RWPE1 (cell line): Measurements from ENCODE around the gene HIVEP3.
A peak's percentile ranks its signal among the peaks of the same experiment; 100 is the strongest.

Source experiments
- CTCF ChIA-PET: fragments of 350-600 bp; sonication (Branson Sonifier 250); formaldehyde crosslinking; extraction: SDS; loops from one replicate; lab custom pipeline; 2021; lab: Yijun Ruan, JAX
- POLR2A ChIA-PET: fragments of 400-600 bp; formaldehyde crosslinking; extraction: SDS; loops from one replicate; lab custom pipeline; 2020; ENCODE audit warnings: antibody characterized with exemption; ENCODE audit not compliant: low non-redundant PET; lab: Yijun Ruan, JAX
- DNase-seq: peaks from one replicate; pipeline ENCODE4 v3.0.0; 2012; ENCODE audit warnings: low spot score
- H3K27ac ChIP-seq: fragments of 450-650 bp; 2 replicates; pipeline ENCODE4 v1.5.1; 2017
- TF ChIP-seq, protein P1 (sequence below): fragments of 450-650 bp; conservative IDR thresholded peaks from 2 replicates; pipeline ENCODE4 v1.5.1; 2017; ENCODE audit warnings: low read depth, mild to moderate bottlenecking

HIVEP3 gene

DNA sequence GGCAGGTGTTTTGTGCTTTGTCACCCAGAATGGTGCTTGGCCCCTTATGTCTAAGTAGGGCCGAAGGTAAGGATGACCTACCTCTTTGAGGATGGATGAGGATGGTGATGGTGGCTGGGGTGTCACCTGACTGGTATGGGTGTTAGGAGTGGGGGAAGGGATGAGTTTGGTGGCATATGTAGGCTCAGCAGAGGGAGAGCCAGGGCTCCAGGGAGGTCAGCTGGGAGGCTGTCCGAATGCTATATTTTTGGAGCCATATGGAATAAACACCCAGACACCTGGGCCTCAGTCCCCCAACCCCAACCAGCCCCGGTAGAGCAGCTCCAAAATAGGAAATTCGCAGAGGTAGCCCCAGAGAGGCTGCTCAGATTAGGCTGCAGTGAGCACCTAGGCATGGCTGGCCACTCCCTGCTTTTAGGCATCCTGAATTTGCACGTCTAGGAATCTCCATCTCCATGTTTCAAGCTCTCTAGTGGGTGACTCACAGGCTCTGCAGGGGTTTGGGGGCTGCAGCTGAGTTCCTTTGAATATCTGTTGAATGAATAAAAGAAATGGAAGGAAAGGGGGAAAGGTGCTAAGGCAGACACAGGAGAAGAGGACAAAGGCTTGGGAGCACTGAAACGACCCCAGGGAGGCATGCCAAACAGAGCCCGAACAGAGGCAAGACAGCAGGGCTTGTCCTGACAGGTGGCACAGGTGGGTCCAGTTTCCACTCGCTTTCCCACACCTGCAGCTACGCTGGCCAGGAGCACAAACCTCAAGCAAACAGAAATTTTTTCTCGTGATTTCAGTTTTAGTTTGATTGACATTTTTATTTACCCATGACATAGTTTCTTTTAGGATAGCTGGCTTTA is 299.0 kb downstream of the HIVEP3 start:
- TF ChIP-seq, protein P1, sequence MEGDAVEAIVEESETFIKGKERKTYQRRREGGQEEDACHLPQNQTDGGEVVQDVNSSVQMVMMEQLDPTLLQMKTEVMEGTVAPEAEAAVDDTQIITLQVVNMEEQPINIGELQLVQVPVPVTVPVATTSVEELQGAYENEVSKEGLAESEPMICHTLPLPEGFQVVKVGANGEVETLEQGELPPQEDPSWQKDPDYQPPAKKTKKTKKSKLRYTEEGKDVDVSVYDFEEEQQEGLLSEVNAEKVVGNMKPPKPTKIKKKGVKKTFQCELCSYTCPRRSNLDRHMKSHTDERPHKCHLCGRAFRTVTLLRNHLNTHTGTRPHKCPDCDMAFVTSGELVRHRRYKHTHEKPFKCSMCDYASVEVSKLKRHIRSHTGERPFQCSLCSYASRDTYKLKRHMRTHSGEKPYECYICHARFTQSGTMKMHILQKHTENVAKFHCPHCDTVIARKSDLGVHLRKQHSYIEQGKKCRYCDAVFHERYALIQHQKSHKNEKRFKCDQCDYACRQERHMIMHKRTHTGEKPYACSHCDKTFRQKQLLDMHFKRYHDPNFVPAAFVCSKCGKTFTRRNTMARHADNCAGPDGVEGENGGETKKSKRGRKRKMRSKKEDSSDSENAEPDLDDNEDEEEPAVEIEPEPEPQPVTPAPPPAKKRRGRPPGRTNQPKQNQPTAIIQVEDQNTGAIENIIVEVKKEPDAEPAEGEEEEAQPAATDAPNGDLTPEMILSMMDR: no peak
- H3K27ac ChIP-seq: peak overlapping the region; percentile 85
- POLR2A ChIA-PET: no interaction called here
- CTCF ChIA-PET: interaction anchor here (0.6 kb wide), 1 partner anchor 11 kb away, joined by 3 read pairs; no protein-coding TSS in a partner anchor
- DNase-seq: no peak

- POLR2A ChIA-PET: no interaction called here
- TF ChIP-seq, protein P1: no peak
- DNase-seq: no peak
- CTCF ChIA-PET: no interaction called here
- peak overlapping the region; percentile 85 for H3K27ac ChIP-seq
Observed at GRCh38 chr1:41618871-41619270, 299.9 kb downstream of the HIVEP3 start.

- POLR2A ChIA-PET: no interaction called here
- TF ChIP-seq, protein P1: no peak
- DNase-seq: peak; percentile 27
- peak overlapping the region; percentile 85 for H3K27ac ChIP-seq
- CTCF ChIA-PET: no interaction called here
Observed at GRCh38 chr1:41618066-41618825, 300.5 kb downstream of the HIVEP3 start.

DNA sequence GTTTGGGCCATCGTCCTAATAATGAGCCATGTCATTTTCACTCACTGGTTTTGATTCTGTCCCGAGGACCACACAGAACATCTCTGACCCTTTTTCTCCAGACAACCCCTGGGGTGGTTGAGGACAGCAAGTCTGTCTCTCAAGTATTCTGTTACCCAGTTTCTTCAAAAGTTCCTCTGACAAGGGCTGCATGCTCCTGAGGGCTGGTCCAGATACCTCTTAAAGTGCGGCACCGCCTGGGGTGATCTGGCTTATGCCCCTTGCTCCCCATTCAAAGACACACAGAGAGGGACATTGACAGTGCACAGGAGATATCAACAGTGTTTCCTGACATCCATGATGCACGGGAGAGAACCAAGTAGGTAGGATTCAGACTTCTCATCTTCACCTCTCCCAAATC is 301.4 kb downstream of the HIVEP3 start:
- TF ChIP-seq, protein P1: no peak
- ChIA-PET POLR2A (no interaction called here), CTCF (interaction anchor here (0.7 kb wide), 1 partner anchor 91 kb away, joined by 3 read pairs; no protein-coding TSS in a partner anchor)
- H3K27ac ChIP-seq: no peak overlapping the region
- no peak for DNase-seq

DNA sequence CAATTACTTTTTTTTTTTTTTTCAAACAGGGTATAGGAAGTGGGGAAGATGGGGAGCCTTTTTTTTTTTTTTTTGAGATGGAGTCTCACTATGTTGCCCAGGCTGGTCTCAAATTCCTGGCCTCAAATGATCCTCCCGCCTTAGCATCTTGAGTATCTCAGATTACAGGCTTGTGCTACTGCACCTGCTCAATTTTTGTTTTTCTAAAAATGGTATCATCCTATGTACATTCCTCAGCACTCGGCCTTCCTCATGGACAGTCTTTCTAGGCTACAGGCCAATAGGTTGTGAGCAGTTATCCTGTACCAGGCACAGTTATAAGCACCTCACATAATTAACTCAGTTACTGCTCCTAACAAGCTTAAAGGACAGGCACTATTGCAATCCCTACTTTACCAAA is 302.2 kb downstream of the HIVEP3 start:
- no peak overlapping the region for H3K27ac ChIP-seq
- TF ChIP-seq, protein P1: no peak
- POLR2A ChIA-PET: no interaction called here
- DNase-seq: no peak
- CTCF ChIA-PET: interaction anchor here (0.7 to 1.0 kb wide), 2 partner anchors 18 to 91 kb away, joined by 3 to 4 read pairs; no protein-coding TSS in a partner anchor

DNA sequence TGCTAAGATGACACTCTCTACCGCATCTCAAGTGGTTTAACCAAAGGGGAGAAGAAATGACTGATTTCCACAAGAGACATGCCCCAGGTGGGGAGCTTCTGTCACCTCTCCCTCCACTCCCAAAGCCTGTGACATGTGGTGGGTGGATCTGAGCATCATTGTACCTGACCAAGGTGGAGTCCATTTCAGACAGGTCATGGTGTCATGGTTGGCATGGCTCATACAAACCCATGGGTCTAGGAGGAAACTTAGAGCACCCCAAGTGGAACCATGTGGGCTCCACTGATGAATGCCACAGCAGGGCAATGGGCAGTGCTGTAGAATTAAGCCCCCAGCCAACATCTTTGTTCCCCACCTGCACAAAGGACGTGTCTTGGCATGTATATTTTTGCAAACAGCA is 302.7 kb downstream of the HIVEP3 start:
- ChIA-PET CTCF (interaction anchor here (1.0 kb wide), 1 partner anchor 17 kb away, joined by 4 read pairs; no protein-coding TSS in a partner anchor), POLR2A (no interaction called here)
- TF ChIP-seq, protein P1: no peak
- H3K27ac ChIP-seq: no peak overlapping the region
- no peak for DNase-seq
